Large intestine (tissue), 12 donors: Measurements from ENCODE around the gene ACOT4. TPM values are rescaled to one million over a fixed set of nuclear protein-coding genes. Genes with fewer than 3 reads are reported as not detected.
A peak's percentile ranks its signal among the peaks of the same experiment; 100 is the strongest.
"Not testable (repeated sequence)": the region's sequence is repeated elsewhere in the genome, so short reads cannot be mapped to it uniquely, and the experiment has no call there.

Source experiments
- DNase-seq, 2 donors: peaks; one replicate each; pipeline versions ENCODE4 v3.0.0 to v3.0.0-alpha.2; 2013
- H3K27ac ChIP-seq: one replicate; pipeline ENCODE4 v1.5.1; 2013; ENCODE audit warnings: low read length
- H3K27me3 ChIP-seq: 2 replicates; pipeline ENCODE4 v1.6.1; 2013; ENCODE audit warnings: low read length; ENCODE audit not compliant: control insufficient read depth, insufficient read depth
- H3K36me3 ChIP-seq: 2 replicates; pipeline ENCODE4 v1.6.1; 2013; ENCODE audit warnings: low read length; ENCODE audit not compliant: control insufficient read depth, insufficient read depth
- H3K4me1 ChIP-seq: one replicate; pipeline ENCODE4 v1.6.1; 2013; ENCODE audit warnings: low read length; ENCODE audit not compliant: control insufficient read depth, insufficient read depth
- H3K4me3 ChIP-seq: one replicate; pipeline ENCODE4 v1.5.1; 2013; ENCODE audit warnings: low read length
- H3K9me3 ChIP-seq: one replicate; pipeline ENCODE4 v1.6.1; 2013; ENCODE audit warnings: mild to moderate bottlenecking, low read depth, low read length, moderate library complexity; ENCODE audit not compliant: control insufficient read depth
- WGBS: methylation state at CpG from one replicate; pipeline ENCODE4 v1.1.5; 2013; ENCODE audit warnings: low lambda C conversion rate; ENCODE audit not compliant: insufficient coverage; 5-methylcytosine and 5-hydroxymethylcytosine counted together
- long read RNA-seq, 11 donors: transcript quantifications; one replicate each; lab custom pipeline, GENCODE V29; 2026
- polyA plus RNA-seq: library from polyadenylated mRNA; unstranded; fragments of 120-200 nt; gene quantifications from one replicate; pipeline ENCODE4 v1.2.1, GENCODE V29; 2013

Gene ACOT4, protein sequence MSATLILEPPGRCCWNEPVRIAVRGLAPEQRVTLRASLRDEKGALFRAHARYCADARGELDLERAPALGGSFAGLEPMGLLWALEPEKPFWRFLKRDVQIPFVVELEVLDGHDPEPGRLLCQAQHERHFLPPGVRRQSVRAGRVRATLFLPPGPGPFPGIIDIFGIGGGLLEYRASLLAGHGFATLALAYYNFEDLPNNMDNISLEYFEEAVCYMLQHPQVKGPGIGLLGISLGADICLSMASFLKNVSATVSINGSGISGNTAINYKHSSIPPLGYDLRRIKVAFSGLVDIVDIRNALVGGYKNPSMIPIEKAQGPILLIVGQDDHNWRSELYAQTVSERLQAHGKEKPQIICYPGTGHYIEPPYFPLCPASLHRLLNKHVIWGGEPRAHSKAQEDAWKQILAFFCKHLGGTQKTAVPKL
- polyA plus RNA-seq: 2.4 TPM
- long read RNA-seq, donor 1, partial matches to known transcripts: 0 of 2 reads
- long read RNA-seq, donor 1, other reads (novel, unspliced or antisense): 0 of 2 reads
- long read RNA-seq, donor 2, partial matches to known transcripts: 0 of 3 reads
- long read RNA-seq, donor 2, other reads (novel, unspliced or antisense): 0 of 3 reads
- long read RNA-seq, donor 3: 0 reads
- long read RNA-seq, donor 4, partial matches to known transcripts: 0 of 1 reads
- long read RNA-seq, donor 4, other reads (novel, unspliced or antisense): 0 of 1 reads
- long read RNA-seq, donor 5: 0 reads
- long read RNA-seq, donor 6, partial matches to known transcripts: 0 of 1 reads
- long read RNA-seq, donor 6, other reads (novel, unspliced or antisense): 0 of 1 reads
- long read RNA-seq, donor 7: 0 reads
- long read RNA-seq, donor 8, partial matches to known transcripts: 0 of 3 reads
- long read RNA-seq, donor 8, other reads (novel, unspliced or antisense): 0 of 3 reads
- long read RNA-seq, donor 9: 0 reads
- long read RNA-seq, donor 10, partial matches to known transcripts: 0 of 1 reads
- long read RNA-seq, donor 10, other reads (novel, unspliced or antisense): 0 of 1 reads
- long read RNA-seq, donor 11, partial matches to known transcripts: 0 of 1 reads
- long read RNA-seq, donor 11, other reads (novel, unspliced or antisense): 0 of 1 reads

GRCh38 chr14:73591690-73592449 lies at the start of gene ACOT4:
Gene ACOT4 (plus strand): TSS chr14:73591873. CDS start chr14:73591960, 87 bp downstream.
- DNase-seq: peak; percentile 36 to 81
- WGBS: no CpG with 5 or more reads among the region's 89 CpGs
- Histone ChIP-seq H3K36me3 (no peaks in the 10 kb centered on the region), H3K4me1 (no peaks in the 10 kb centered on the region), H3K27me3 (no peaks in the 10 kb centered on the region), H3K4me3 (peak within 1 kb of the TSS; percentile 75), H3K27ac (no peak within 1 kb of the TSS), H3K9me3 (no peaks in the 10 kb centered on the region)

DNA sequence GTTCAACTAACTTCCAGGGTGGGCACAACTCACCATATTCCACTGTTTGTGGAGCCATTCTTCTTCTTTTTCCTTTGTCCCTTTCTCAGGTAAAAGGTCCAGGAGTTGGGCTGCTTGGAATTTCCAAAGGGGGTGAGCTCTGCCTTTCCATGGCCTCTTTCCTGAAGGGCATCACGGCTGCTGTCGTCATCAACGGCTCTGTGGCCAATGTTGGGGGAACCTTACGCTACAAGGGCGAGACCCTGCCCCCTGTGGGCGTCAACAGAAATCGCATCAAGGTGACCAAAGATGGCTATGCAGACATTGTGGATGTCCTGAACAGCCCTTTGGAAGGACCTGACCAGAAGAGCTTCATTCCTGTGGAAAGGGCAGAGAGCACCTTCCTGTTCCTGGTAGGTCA lies 48.7 kb upstream of the ACOT4 start:
- H3K27ac ChIP-seq, H3K36me3 ChIP-seq, H3K9me3 ChIP-seq, H3K4me1 ChIP-seq, DNase-seq, H3K4me3 ChIP-seq, H3K27me3 ChIP-seq: not testable (repeated sequence)
- WGBS: no CpG with 5 or more reads among the region's 7 CpGs

DNA sequence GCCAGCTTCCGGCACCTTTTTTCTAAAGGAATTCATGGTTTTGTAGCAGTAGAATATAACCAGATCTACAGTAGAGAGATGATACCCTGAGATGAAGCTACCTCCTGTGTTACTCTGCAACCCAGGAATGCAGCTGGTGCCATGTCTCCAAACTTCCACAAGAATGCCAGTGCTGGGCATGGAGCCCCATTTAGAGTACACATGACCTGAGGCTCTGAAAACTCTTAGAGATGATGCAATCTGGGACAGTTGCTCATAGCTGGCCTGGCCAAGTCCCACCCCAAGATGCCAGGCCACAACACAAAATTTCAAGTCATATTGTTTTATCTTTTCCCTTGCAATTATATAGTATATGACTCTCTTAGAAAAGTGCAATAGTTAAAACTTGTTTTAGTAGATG lies 46.3 kb upstream of the ACOT4 start:
- not testable (repeated sequence) for H3K27ac ChIP-seq, H3K4me1 ChIP-seq, DNase-seq, H3K27me3 ChIP-seq, H3K9me3 ChIP-seq, H3K4me3 ChIP-seq, H3K36me3 ChIP-seq
- WGBS: no CpG with 5 or more reads among the region's 1 CpG

- not testable (repeated sequence) for DNase-seq, H3K9me3 ChIP-seq, H3K4me3 ChIP-seq, H3K27ac ChIP-seq, H3K27me3 ChIP-seq, H3K4me1 ChIP-seq, H3K36me3 ChIP-seq
- no CpG with 5 or more reads among the region's 3 CpGs for WGBS
Observed at GRCh38 chr14:73549097-73549496, 42.6 kb upstream of the ACOT4 start.

- not testable (repeated sequence) for H3K4me3 ChIP-seq
Observed at GRCh38 chr14:73549889-73550524, 41.7 kb upstream of the ACOT4 start.

DNA sequence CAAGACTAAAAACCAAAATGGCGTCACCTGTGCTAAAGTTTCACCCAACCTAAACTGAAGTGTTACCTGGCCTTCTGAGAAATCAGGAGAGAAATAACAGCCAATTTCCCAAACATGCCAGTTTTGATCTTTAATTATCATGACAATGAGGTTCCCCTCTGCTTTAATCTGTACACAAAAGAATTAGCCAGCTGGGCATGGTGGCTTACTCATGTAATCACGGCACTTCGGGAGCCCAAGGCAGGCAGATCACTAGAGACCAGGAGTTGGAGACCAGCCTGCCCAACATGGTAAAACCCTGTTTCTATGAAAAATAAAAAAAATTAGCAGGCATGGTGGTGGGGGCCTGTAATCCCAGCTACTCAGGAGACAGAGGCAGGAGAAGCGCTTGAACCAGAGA lies 37.8 kb upstream of the ACOT4 start:
- no peaks in the 10 kb centered on the region for H3K4me1 ChIP-seq
- H3K36me3 ChIP-seq: no peaks in the 10 kb centered on the region
- no peaks in the 10 kb centered on the region for H3K9me3 ChIP-seq
- H3K4me3 ChIP-seq: no peak overlapping the region
- DNase-seq: no peak
- no peak overlapping the region for H3K27ac ChIP-seq
- WGBS: no CpG with 5 or more reads among the region's 4 CpGs
- no peaks in the 10 kb centered on the region for H3K27me3 ChIP-seq

More at GRCh38 chr14:73549889-73550524, 41.7 kb upstream of the ACOT4 start:
- not testable (repeated sequence) for H3K27ac ChIP-seq, H3K36me3 ChIP-seq, H3K4me1 ChIP-seq, H3K27me3 ChIP-seq, DNase-seq, H3K9me3 ChIP-seq
- WGBS: no CpG with 5 or more reads among the region's 6 CpGs

- not testable (repeated sequence) for H3K4me3 ChIP-seq, H3K27ac ChIP-seq
- WGBS: no CpG with 5 or more reads among the region's 2 CpGs
Observed at GRCh38 chr14:73557201-73557600, 34.5 kb upstream of the ACOT4 start.

GRCh38 chr14:73558238-73558637 lies 33.4 kb upstream of the ACOT4 start:
- not testable (repeated sequence) for H3K36me3 ChIP-seq, DNase-seq, H3K27me3 ChIP-seq, H3K9me3 ChIP-seq, H3K4me3 ChIP-seq, H3K4me1 ChIP-seq, H3K27ac ChIP-seq
- WGBS: no CpG with 5 or more reads among the region's 2 CpGs

More at GRCh38 chr14:73557201-73557600, 34.5 kb upstream of the ACOT4 start:
- H3K27me3 ChIP-seq, H3K36me3 ChIP-seq, H3K4me1 ChIP-seq, H3K9me3 ChIP-seq, DNase-seq: not testable (repeated sequence)

- not testable (repeated sequence) for H3K27me3 ChIP-seq, H3K27ac ChIP-seq, H3K36me3 ChIP-seq, H3K4me1 ChIP-seq, DNase-seq, H3K4me3 ChIP-seq
- H3K9me3 ChIP-seq: peaks cover 17% of the 10 kb centered on the region
- 100% methylated on average over 1 of the region's 7 CpGs for WGBS
Observed at GRCh38 chr14:73562256-73562655, 29.4 kb upstream of the ACOT4 start.
